ENCODE data around the gene MTHFR.

GRCh38 chr1:11845641-11846335 is 40.0 kb upstream of the MTHFR start:
- TF ChIP-seq CTCF (IDR thresholded peaks at IDR 0.05; ENCODE audit: control extremely low read depth in 1 of 3, insufficient read depth in 1 of 3, low read depth in 1 of 3, low read length in 3 of 3) (peak in 1 of 3 experiments; percentile 18; a peak in 1 of 4 replicates), TCF12 (IDR thresholded peaks at IDR 0.05; ENCODE audit: low read depth, low read length) (no peak), EZH2 (IDR thresholded peaks at IDR 0.05; ENCODE audit: low read depth, low read length, severe bottlenecking) (no peak), POLR2A (IDR thresholded peaks at IDR 0.05; ENCODE audit: control extremely low read depth in 1 of 2, low read depth in 2 of 2, low read length in 2 of 2) (no peak), BCL11A (IDR thresholded peaks at IDR 0.05; ENCODE audit: low read depth in 2 of 2, low read length in 2 of 2) (no peak), EP300 (IDR thresholded peaks at IDR 0.05; ENCODE audit: borderline replicate concordance in 1 of 2, low read depth in 2 of 2, low read length in 2 of 2) (no peak), BRCA1 (IDR thresholded peaks at IDR 0.05; ENCODE audit: low read depth, low read length) (no peak), SUZ12 (IDR thresholded peaks at IDR 0.05; ENCODE audit: low read length) (no peak), RFX5 (IDR thresholded peaks at IDR 0.05; ENCODE audit: borderline replicate concordance, low read depth, low read length) (no peak), CBX5 (IDR thresholded peaks at IDR 0.05; ENCODE audit: low read depth, low read length) (no peak), TEAD4 (IDR thresholded peaks at IDR 0.05; ENCODE audit: low read depth, low read length) (no peak), RAD21 (IDR thresholded peaks at IDR 0.05 in 1 of 2, conservative IDR thresholded peaks at IDR 0.05 in 1 of 2; ENCODE audit: low read depth in 2 of 2, low read length in 2 of 2) (no peak), CHD2 (IDR thresholded peaks at IDR 0.05; ENCODE audit: low read length) (no peak), SIN3A (conservative IDR thresholded peaks at IDR 0.05 in 1 of 2, IDR thresholded peaks at IDR 0.05 in 1 of 2; ENCODE audit: low read depth in 1 of 2, low read length in 2 of 2) (peak in 1 of 2 experiments; percentile 46; a peak in 1 of 4 replicates)

Data from H1 (cell line).